Measurements from ENCODE around the gene HCST.

HCST gene

GRCh38 chr19:35896643-35897040, 5.7 kb upstream of the HCST start:
- Histone ChIP-seq H3K27ac (ENCODE audit: low read length) (no peak overlapping the region), H3K36me3 (ENCODE audit: control insufficient read depth in 1 of 2, insufficient read depth in 2 of 2, low read length in 2 of 2) (peaks cover 17 to 36% of the 10 kb centered on the region in 2 donors), H3K9me3 (ENCODE audit: control insufficient read depth in 1 of 2, low read length in 2 of 2) (no peaks in the 10 kb centered on the region), H3K27me3 (ENCODE audit: low read depth, low read length) (no peaks in the 10 kb centered on the region), H3K4me1 (ENCODE audit: control insufficient read depth in 1 of 2, insufficient read depth in 2 of 2, low read length in 2 of 2) (peaks cover 0 to 21% of the 10 kb centered on the region in 2 donors), H3K4me3 (ENCODE audit: low read depth in 1 of 2, low read length in 2 of 2) (no peak overlapping the region)

- Histone ChIP-seq H3K4me1 (ENCODE audit: control insufficient read depth in 1 of 2, insufficient read depth in 2 of 2, low read length in 2 of 2) (peaks cover 0 to 21% of the 10 kb centered on the region in 2 donors), H3K4me3 (ENCODE audit: low read depth in 1 of 2, low read length in 2 of 2) (peak overlapping the region; percentile 75 to 92), H3K36me3 (ENCODE audit: control insufficient read depth in 1 of 2, insufficient read depth in 2 of 2, low read length in 2 of 2) (peaks cover 17 to 30% of the 10 kb centered on the region in 2 donors), H3K9me3 (ENCODE audit: control insufficient read depth in 1 of 2, low read length in 2 of 2) (no peaks in the 10 kb centered on the region), H3K27ac (ENCODE audit: low read length) (no peak overlapping the region), H3K27me3 (ENCODE audit: low read depth, low read length) (no peaks in the 10 kb centered on the region)
Observed at GRCh38 chr19:35897706-35898451, 4.5 kb upstream of the HCST start.

- Histone ChIP-seq H3K27ac (ENCODE audit: low read length) (peak overlapping the region; percentile 75), H3K36me3 (ENCODE audit: control insufficient read depth in 1 of 2, insufficient read depth in 2 of 2, low read length in 2 of 2) (peaks cover 17 to 28% of the 10 kb centered on the region in 2 donors), H3K4me1 (ENCODE audit: control insufficient read depth in 1 of 2, insufficient read depth in 2 of 2, low read length in 2 of 2) (peaks cover 0 to 24% of the 10 kb centered on the region in 2 donors), H3K4me3 (ENCODE audit: low read depth in 1 of 2, low read length in 2 of 2) (peak overlapping the region; percentile 75 to 92), H3K27me3 (ENCODE audit: low read depth, low read length) (no peaks in the 10 kb centered on the region), H3K9me3 (ENCODE audit: control insufficient read depth in 1 of 2, low read length in 2 of 2) (no peaks in the 10 kb centered on the region)
Observed at GRCh38 chr19:35898499-35898809, 3.9 kb upstream of the HCST start.

- Histone ChIP-seq H3K4me3 (ENCODE audit: low read depth in 1 of 2, low read length in 2 of 2) (peak overlapping the region; percentile 75 to 92), H3K27me3 (ENCODE audit: low read depth, low read length) (no peaks in the 10 kb centered on the region), H3K27ac (ENCODE audit: low read length) (peak overlapping the region; percentile 75), H3K36me3 (ENCODE audit: control insufficient read depth in 1 of 2, insufficient read depth in 2 of 2, low read length in 2 of 2) (peaks cover 11 to 18% of the 10 kb centered on the region in 2 donors), H3K4me1 (ENCODE audit: control insufficient read depth in 1 of 2, insufficient read depth in 2 of 2, low read length in 2 of 2) (peaks cover 0 to 29% of the 10 kb centered on the region in 2 donors), H3K9me3 (ENCODE audit: control insufficient read depth in 1 of 2, low read length in 2 of 2) (no peaks in the 10 kb centered on the region)
Observed at GRCh38 chr19:35899547-35900214, 2.6 kb upstream of the HCST start.

- peaks cover 7 to 11% of the 10 kb centered on the region in 2 donors for H3K36me3 ChIP-seq (ENCODE audit: control insufficient read depth in 1 of 2, insufficient read depth in 2 of 2, low read length in 2 of 2)
- H3K27me3 ChIP-seq (ENCODE audit: low read depth, low read length) = no peaks in the 10 kb centered on the region
- H3K9me3 ChIP-seq (ENCODE audit: control insufficient read depth in 1 of 2, low read length in 2 of 2) = no peaks in the 10 kb centered on the region
- peak overlapping the region; percentile 80 for H3K27ac ChIP-seq (ENCODE audit: low read length)
- peak overlapping the region in 1 of 2 donors; percentile 92 for H3K4me3 ChIP-seq (ENCODE audit: low read depth in 1 of 2, low read length in 2 of 2)
- H3K4me1 ChIP-seq (ENCODE audit: control insufficient read depth in 1 of 2, insufficient read depth in 2 of 2, low read length in 2 of 2) = peaks cover 0 to 29% of the 10 kb centered on the region in 2 donors
Observed at GRCh38 chr19:35901055-35901644, 1.2 kb upstream of the HCST start.

- peak overlapping the region; percentile 80 for H3K27ac ChIP-seq (ENCODE audit: low read length)
- H3K9me3 ChIP-seq (ENCODE audit: control insufficient read depth in 1 of 2, low read length in 2 of 2) = no peaks in the 10 kb centered on the region
- H3K4me1 ChIP-seq (ENCODE audit: control insufficient read depth in 1 of 2, insufficient read depth in 2 of 2, low read length in 2 of 2) = peaks cover 0 to 30% of the 10 kb centered on the region in 2 donors
- peak overlapping the region; percentile 21 to 48 for H3K4me3 ChIP-seq (ENCODE audit: low read depth in 1 of 2, low read length in 2 of 2)
- H3K36me3 ChIP-seq (ENCODE audit: control insufficient read depth in 1 of 2, insufficient read depth in 2 of 2, low read length in 2 of 2) = no peaks in the 10 kb centered on the region
- H3K27me3 ChIP-seq (ENCODE audit: low read depth, low read length) = no peaks in the 10 kb centered on the region
Observed at GRCh38 chr19:35902870-35903475, 644 bp downstream of the HCST start.

- no peaks in the 10 kb centered on the region for H3K9me3 ChIP-seq (ENCODE audit: control insufficient read depth in 1 of 2, low read length in 2 of 2)
- H3K36me3 ChIP-seq (ENCODE audit: control insufficient read depth in 1 of 2, insufficient read depth in 2 of 2, low read length in 2 of 2) = no peaks in the 10 kb centered on the region
- peak overlapping the region in 1 of 2 donors; percentile 21 for H3K4me3 ChIP-seq (ENCODE audit: low read depth in 1 of 2, low read length in 2 of 2)
- H3K27me3 ChIP-seq (ENCODE audit: low read depth, low read length) = no peaks in the 10 kb centered on the region
- peak overlapping the region; percentile 80 for H3K27ac ChIP-seq (ENCODE audit: low read length)
- H3K4me1 ChIP-seq (ENCODE audit: control insufficient read depth in 1 of 2, insufficient read depth in 2 of 2, low read length in 2 of 2) = peaks cover 0 to 23% of the 10 kb centered on the region in 2 donors
Observed at GRCh38 chr19:35903550-35904179, 1.3 kb downstream of the HCST start.

- H3K9me3 ChIP-seq (ENCODE audit: control insufficient read depth in 1 of 2, low read length in 2 of 2) = no peaks in the 10 kb centered on the region
- H3K27ac ChIP-seq (ENCODE audit: low read length) = peak overlapping the region; percentile 67
- H3K4me3 ChIP-seq (ENCODE audit: low read depth in 1 of 2, low read length in 2 of 2) = no peak overlapping the region
- H3K27me3 ChIP-seq (ENCODE audit: low read depth, low read length) = no peaks in the 10 kb centered on the region
- no peaks in the 10 kb centered on the region for H3K36me3 ChIP-seq (ENCODE audit: control insufficient read depth in 1 of 2, insufficient read depth in 2 of 2, low read length in 2 of 2)
- H3K4me1 ChIP-seq (ENCODE audit: control insufficient read depth in 1 of 2, insufficient read depth in 2 of 2, low read length in 2 of 2) = peaks cover 0 to 23% of the 10 kb centered on the region in 2 donors
Observed at GRCh38 chr19:35904311-35905068, 2.2 kb downstream of the HCST start.

GRCh38 chr19:35905178-35905727, 2.9 kb downstream of the HCST start:
- H3K4me3 ChIP-seq (ENCODE audit: low read depth in 1 of 2, low read length in 2 of 2) = no peak overlapping the region
- H3K36me3 ChIP-seq (ENCODE audit: control insufficient read depth in 1 of 2, insufficient read depth in 2 of 2, low read length in 2 of 2) = no peaks in the 10 kb centered on the region
- peaks cover 0 to 23% of the 10 kb centered on the region in 2 donors for H3K4me1 ChIP-seq (ENCODE audit: control insufficient read depth in 1 of 2, insufficient read depth in 2 of 2, low read length in 2 of 2)
- no peaks in the 10 kb centered on the region for H3K9me3 ChIP-seq (ENCODE audit: control insufficient read depth in 1 of 2, low read length in 2 of 2)
- no peaks in the 10 kb centered on the region for H3K27me3 ChIP-seq (ENCODE audit: low read depth, low read length)
- H3K27ac ChIP-seq (ENCODE audit: low read length) = peak overlapping the region; percentile 53

GRCh38 chr19:35907377-35907745, 5.0 kb downstream of the HCST start:
- Histone ChIP-seq H3K27ac (ENCODE audit: low read length) (peak overlapping the region; percentile 75), H3K27me3 (ENCODE audit: low read depth, low read length) (no peaks in the 10 kb centered on the region), H3K36me3 (ENCODE audit: control insufficient read depth in 1 of 2, insufficient read depth in 2 of 2, low read length in 2 of 2) (no peaks in the 10 kb centered on the region), H3K4me1 (ENCODE audit: control insufficient read depth in 1 of 2, insufficient read depth in 2 of 2, low read length in 2 of 2) (peaks cover 0 to 15% of the 10 kb centered on the region in 2 donors), H3K9me3 (ENCODE audit: control insufficient read depth in 1 of 2, low read length in 2 of 2) (no peaks in the 10 kb centered on the region), H3K4me3 (ENCODE audit: low read depth in 1 of 2, low read length in 2 of 2) (peak overlapping the region; percentile 40 to 48)

Measured in muscle layer of duodenum (tissue), 2 donors.